IMR-90 (cell line): ENCODE measurements around the gene MACROD1. TPM values are rescaled to one million over a fixed set of nuclear protein-coding genes. Genes with fewer than 3 reads are reported as not detected.

ENCODE experiments used
- ATAC-seq: fragments of 200-7000 bp; cut with Tn5 transposase; 2 replicates; pipeline ENCODE4 v1.9.1; 2020; ENCODE audit warnings: low read depth, mild to moderate bottlenecking, moderate library complexity
- BruUV-seq: library from RNA; stranded (reverse); fragments of 400-500 nt; replicated peaks from 2 replicates; lab custom pipeline; 2021; lab: Mats Ljungman, UMichigan
- CTCF ChIA-PET: fragments of 300-600 bp; formaldehyde crosslinking; extraction: SDS; loops from one replicate; lab custom pipeline; 2021; ENCODE audit warnings: antibody characterized with exemption; lab: Yijun Ruan, JAX
- POLR2A ChIA-PET: fragments of 300-600 bp; sonication (Branson Sonifier 250); formaldehyde crosslinking; loops from one replicate; lab custom pipeline; 2022; ENCODE audit warnings: antibody characterized with exemption; ENCODE audit not compliant: unreplicated experiment; lab: Charles Lee
- DNase-seq: peaks from one replicate; pipeline ENCODE4 v3.0.0; 2013
- H2AFZ ChIP-seq: replicated peaks from 2 replicates; pipeline ENCODE3; 2013; ENCODE audit warnings: low read length, mild to moderate bottlenecking; ENCODE audit not compliant: poor library complexity
- H2AK5ac ChIP-seq: 2 replicates; pipeline ENCODE4 v1.6.1; 2013; ENCODE audit warnings: low read depth, low read length, inconsistent platforms
- H2AK9ac ChIP-seq: replicated peaks from 2 replicates; pipeline ENCODE3; 2013; ENCODE audit warnings: mild to moderate bottlenecking, low read depth, low read length, moderate library complexity; ENCODE audit not compliant: poor library complexity
- H2BK120ac ChIP-seq: 2 replicates; pipeline ENCODE4 v1.6.1; 2013; ENCODE audit warnings: low read depth, low read length, inconsistent platforms
- H2BK15ac ChIP-seq: 3 replicates; pipeline ENCODE4 v1.6.1; 2013; ENCODE audit warnings: low read depth, low read length, inconsistent platforms
- H2BK20ac ChIP-seq: 2 replicates; pipeline ENCODE4 v1.6.1; 2013; ENCODE audit warnings: low read depth, mild to moderate bottlenecking, inconsistent platforms, low read length, moderate library complexity
- H2BK5ac ChIP-seq: 2 replicates; pipeline ENCODE4 v1.6.1; 2013; ENCODE audit warnings: mild to moderate bottlenecking, low read depth, low read length, inconsistent platforms; ENCODE audit not compliant: poor library complexity, severe bottlenecking
- H3K14ac ChIP-seq: replicated peaks from 2 replicates; pipeline ENCODE4 v1.6.1; 2013; ENCODE audit warnings: low read depth, low read length, inconsistent platforms
- H3K18ac ChIP-seq: 2 replicates; pipeline ENCODE4 v1.6.1; 2013; ENCODE audit warnings: low read depth, low read length, control low read depth
- H3K23ac ChIP-seq: 2 replicates; pipeline ENCODE4 v1.6.1; 2013; ENCODE audit warnings: low read depth, low read length, inconsistent platforms
- H3K27ac ChIP-seq: 2 replicates; pipeline ENCODE4 v1.5.1; 2013; ENCODE audit warnings: mild to moderate bottlenecking, control low read depth, low read length; ENCODE audit not compliant: insufficient read depth
- H3K27me3 ChIP-seq: 2 replicates; pipeline ENCODE4 v1.6.1; 2013; ENCODE audit warnings: low read length; ENCODE audit not compliant: control insufficient read depth, insufficient read depth
- H3K36me3 ChIP-seq: 2 replicates; pipeline ENCODE4 v1.6.1; 2013; ENCODE audit warnings: low read length, mixed read lengths; ENCODE audit not compliant: control insufficient read depth, insufficient read depth
- H3K4ac ChIP-seq: 2 replicates; pipeline ENCODE4 v1.6.1; 2013; ENCODE audit warnings: low read depth, low read length, inconsistent platforms
- H3K4me1 ChIP-seq: 2 replicates; pipeline ENCODE4 v1.6.1; 2013; ENCODE audit warnings: low read length, mixed read lengths; ENCODE audit not compliant: control insufficient read depth, insufficient read depth
- H3K4me2 ChIP-seq: 2 replicates; pipeline ENCODE4 v1.6.1; 2013; ENCODE audit warnings: low read depth, mild to moderate bottlenecking, control low read depth, low read length, moderate library complexity
- H3K4me3 ChIP-seq: 2 replicates; pipeline ENCODE4 v1.5.1; 2013; ENCODE audit warnings: low read depth, mild to moderate bottlenecking, control low read depth, low read length, moderate library complexity; ENCODE audit not compliant: insufficient read depth
- H3K56ac ChIP-seq: 2 replicates; pipeline ENCODE4 v1.6.1; 2013; ENCODE audit warnings: low read length, inconsistent platforms; ENCODE audit not compliant: insufficient read depth; ENCODE audit errors: extremely low read depth
- H3K79me1 ChIP-seq, 2 experiments: 2 replicates each; pipeline ENCODE4 v1.6.1; 2013; ENCODE audit warnings: low read length in 2 of 2, inconsistent platforms in 1 of 2, low read depth in 1 of 2
- H3K9ac ChIP-seq: 2 replicates; pipeline ENCODE4 v1.6.1; 2013; ENCODE audit warnings: low read depth, low read length, control low read depth
- H3K9me1 ChIP-seq: 2 replicates; pipeline ENCODE4 v1.6.1; 2013; ENCODE audit warnings: low read length, inconsistent platforms; ENCODE audit not compliant: insufficient read depth
- H3K9me3 ChIP-seq: 2 replicates; pipeline ENCODE4 v1.6.1; 2013; ENCODE audit warnings: low read length; ENCODE audit not compliant: control insufficient read depth, insufficient read depth
- H4K20me1 ChIP-seq: 2 replicates; pipeline ENCODE4 v1.6.1; 2013; ENCODE audit warnings: low read length, inconsistent platforms; ENCODE audit not compliant: insufficient read depth
- H4K5ac ChIP-seq: 2 replicates; pipeline ENCODE4 v1.6.1; 2013; ENCODE audit warnings: mild to moderate bottlenecking, low read depth, low read length, control low read depth
- H4K8ac ChIP-seq, 2 experiments: 2 replicates each; pipeline ENCODE4 v1.6.1; 2013; ENCODE audit warnings: low read depth in 2 of 2, low read length in 2 of 2, control low read depth in 1 of 2, inconsistent platforms in 1 of 2
- H4K91ac ChIP-seq: 2 replicates; pipeline ENCODE4 v1.6.1; 2013; ENCODE audit warnings: low read depth, low read length, inconsistent platforms; ENCODE audit not compliant: insufficient read depth
- CEBPB ChIP-seq: IDR thresholded peaks from 2 replicates; pipeline ENCODE4 v1.6.1; 2012; ENCODE audit warnings: low read depth, low read length, improper control_type of control experiment
- CHD1 ChIP-seq: IDR thresholded peaks from 2 replicates; pipeline ENCODE4 v1.6.1; 2012; ENCODE audit warnings: low read depth, low read length, improper control_type of control experiment
- FOS ChIP-seq: fragments of 150-350 bp; IDR thresholded peaks from 2 replicates; pipeline ENCODE4 v1.6.1; 2016; ENCODE audit warnings: low read depth, low read length
- MAFK ChIP-seq: IDR thresholded peaks from 2 replicates; pipeline ENCODE4 v1.6.1; 2012; ENCODE audit warnings: low read depth, low read length, improper control_type of control experiment
- NFE2L2 ChIP-seq: fragments of 150-350 bp; IDR thresholded peaks from 2 replicates; pipeline ENCODE4 v1.6.1; 2016; ENCODE audit warnings: low read depth, mild to moderate bottlenecking, low read length
- RFX5 ChIP-seq: IDR thresholded peaks from 2 replicates; pipeline ENCODE4 v1.8.0; 2012; ENCODE audit warnings: low read depth, mild to moderate bottlenecking, low read length, moderate library complexity
- USF2 ChIP-seq: fragments of 150-350 bp; IDR thresholded peaks from 2 replicates; pipeline ENCODE4 v1.6.1; 2017; ENCODE audit warnings: mild to moderate bottlenecking, antibody characterized with exemption, low read length, low read depth
- WGBS, 2 experiments: methylation state at CpG; one replicate each; pipeline versions ENCODE4 v1.1.5 to v1.1.7; 2013; ENCODE audit warnings: missing lambda C conversion rate in 2 of 2; ENCODE audit not compliant: insufficient read length in 1 of 2; ENCODE audit errors: extremely low coverage in 2 of 2; 5-methylcytosine and 5-hydroxymethylcytosine counted together
- dilution Hi-C: fragments of 300-500 bp; cut with HindIII; formaldehyde crosslinking; loops from one replicate; pipeline ENCODE4 v1.14.3; 2018; ENCODE audit warnings: low sequenced_read_pairs; ENCODE audit not compliant: unreplicated experiment
- in situ Hi-C: fragments of 300-500 bp; cut with MboI; formaldehyde crosslinking; loops from 3 replicates; pipeline ENCODE4 v1.14.3; 2019; ENCODE audit warnings: low sequenced_read_pairs, inconsistent platforms, mixed read lengths
- intact Hi-C: fragments of 100-400 bp; cut with micrococcal nuclease; formaldehyde crosslinking; loops from 2 replicates; pipeline ENCODE4 v1.10.0; 2022
- polyA plus RNA-seq, 3 experiments: library from polyadenylated mRNA; depleted of rRNA; stranded (reverse); fragments of >200 nt; gene quantifications; 2 replicates each; pipeline ENCODE4 v1.2.3, GENCODE V29; 2012; ENCODE audit warnings: low replicate concordance in 1 of 3
- total RNA-seq: library from RNA; depleted of rRNA; stranded (reverse); fragments of >200 nt; gene quantifications from 2 replicates; pipeline ENCODE4 v1.2.3, GENCODE V29; 2012

Gene MACROD1
- total and polyA plus RNA-seq, 2 of the 4 experiments (the other 2 are of a cell fraction) = 2.5 to 9.3 TPM

GRCh38 chr11:64173616-64174355 lies 7.9 kb upstream of the MACROD1 start:
- no peak overlapping the region for H2BK5ac ChIP-seq
- intact Hi-C loops (no loop called here), dilution Hi-C loops (no loop called here), in situ Hi-C loops (no loop called here)
- TF ChIP-seq USF2 (no peak), CEBPB (no peak), FOS (no peak), NFE2L2 (no peak), CHD1 (no peak), MAFK (peak; percentile 52), RFX5 (no peak)
- H3K4me1 ChIP-seq = no peaks in the 10 kb centered on the region
- no peaks in the 10 kb centered on the region for H3K27me3 ChIP-seq
- CTCF ChIA-PET = no interaction called here
- ATAC-seq = peak; percentile 49
- no TSS peak for BruUV-seq
- no peak overlapping the region for H4K8ac ChIP-seq
- no peak overlapping the region for H3K23ac ChIP-seq
- peaks cover 5% of the 10 kb centered on the region for H3K9me3 ChIP-seq
- H3K9me1 ChIP-seq = 0 out of 2 replicates have a peak, but pooled peaks cover 2% of the 10 kb centered on the region
- no peak overlapping the region for H2BK120ac ChIP-seq
- WGBS, 2 experiments = 100% methylated on average over 2 of the region's 4 CpGs; no CpG with 5 or more reads in 1 of the 2 experiments
- H4K91ac ChIP-seq = no peak overlapping the region
- DNase-seq = peak; percentile 45
- H4K5ac ChIP-seq = no peak overlapping the region
- no peak overlapping the region for H3K18ac ChIP-seq
- peaks cover 0 to 6% of the 10 kb centered on the region in 2 experiments; a peak in 1 of 4 replicates for H3K79me1 ChIP-seq
- no peak overlapping the region for H2AK9ac ChIP-seq
- H2BK15ac ChIP-seq = no peak overlapping the region
- no peaks in the 10 kb centered on the region for H4K20me1 ChIP-seq
- H2AK5ac ChIP-seq = no peak overlapping the region
- no peak overlapping the region for H3K4me3 ChIP-seq
- no peak overlapping the region for H3K4ac ChIP-seq
- H3K9ac ChIP-seq = no peak overlapping the region
- no peak overlapping the region for H3K27ac ChIP-seq
- no peak overlapping the region for H2AFZ ChIP-seq
- H3K4me2 ChIP-seq = no peak overlapping the region
- no peak overlapping the region for H3K14ac ChIP-seq
- H3K36me3 ChIP-seq = no peaks in the 10 kb centered on the region
- no peak overlapping the region for H3K56ac ChIP-seq
- POLR2A ChIA-PET = no interaction called here
- H2BK20ac ChIP-seq = no peak overlapping the region
